ENCODE data around the gene AKAP8L. TPM values are rescaled to one million over a fixed set of nuclear protein-coding genes. Genes with fewer than 3 reads are reported as not detected.
A peak's percentile ranks its signal among the peaks of the same experiment; 100 is the strongest.

Gene AKAP8L
- total and polyA plus RNA-seq, 9 of the 15 experiments (the other 6 are each of a cell fraction or from before 2014, with no cell fraction given) = 2.4 to 116 (median 70.7) TPM

DNA sequence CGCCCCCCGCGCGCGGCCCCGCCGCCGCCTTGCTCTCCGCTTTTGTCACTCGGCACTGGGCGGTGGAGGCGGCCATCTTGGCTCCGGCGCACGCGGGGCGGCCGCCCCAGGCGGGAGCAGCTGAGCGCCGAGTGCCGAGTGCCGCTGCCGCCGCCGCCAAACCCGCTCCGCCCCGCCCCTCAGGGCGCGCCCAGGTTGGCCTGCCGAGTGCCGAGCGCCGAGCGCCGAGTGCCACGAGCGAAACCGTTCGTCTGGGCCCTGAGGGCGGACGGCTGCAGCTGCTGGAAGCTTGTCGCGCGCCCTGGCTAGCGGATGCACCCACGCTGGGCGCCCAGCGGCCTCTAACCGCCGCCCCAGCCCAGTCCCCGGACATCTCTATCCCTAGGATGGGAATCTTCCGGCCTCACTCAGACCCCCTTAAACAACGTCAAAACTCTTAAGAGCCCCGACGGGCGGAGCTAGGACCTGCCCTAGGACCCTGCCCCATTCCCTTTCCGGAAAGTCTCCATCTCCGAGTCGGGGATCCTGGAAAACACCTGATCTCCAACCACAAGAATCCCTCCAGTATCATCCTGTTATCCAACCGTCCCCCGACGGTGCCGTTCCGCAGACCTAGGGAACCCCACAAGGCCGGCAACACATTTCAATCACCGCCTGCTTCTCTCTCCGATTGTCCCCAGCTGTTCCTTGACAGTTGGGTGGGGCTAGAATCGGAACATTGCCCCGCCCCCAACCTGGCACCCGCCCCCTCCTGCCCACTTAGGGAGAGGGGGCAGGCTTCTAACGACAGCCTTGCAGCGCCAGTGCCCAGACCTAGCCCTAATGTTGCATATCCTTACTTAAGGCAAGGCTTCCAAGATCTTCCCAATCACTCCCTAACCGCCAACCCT, 14.1 kb upstream of the AKAP8L start (continued):
- TF ChIP-seq, protein P1, sequence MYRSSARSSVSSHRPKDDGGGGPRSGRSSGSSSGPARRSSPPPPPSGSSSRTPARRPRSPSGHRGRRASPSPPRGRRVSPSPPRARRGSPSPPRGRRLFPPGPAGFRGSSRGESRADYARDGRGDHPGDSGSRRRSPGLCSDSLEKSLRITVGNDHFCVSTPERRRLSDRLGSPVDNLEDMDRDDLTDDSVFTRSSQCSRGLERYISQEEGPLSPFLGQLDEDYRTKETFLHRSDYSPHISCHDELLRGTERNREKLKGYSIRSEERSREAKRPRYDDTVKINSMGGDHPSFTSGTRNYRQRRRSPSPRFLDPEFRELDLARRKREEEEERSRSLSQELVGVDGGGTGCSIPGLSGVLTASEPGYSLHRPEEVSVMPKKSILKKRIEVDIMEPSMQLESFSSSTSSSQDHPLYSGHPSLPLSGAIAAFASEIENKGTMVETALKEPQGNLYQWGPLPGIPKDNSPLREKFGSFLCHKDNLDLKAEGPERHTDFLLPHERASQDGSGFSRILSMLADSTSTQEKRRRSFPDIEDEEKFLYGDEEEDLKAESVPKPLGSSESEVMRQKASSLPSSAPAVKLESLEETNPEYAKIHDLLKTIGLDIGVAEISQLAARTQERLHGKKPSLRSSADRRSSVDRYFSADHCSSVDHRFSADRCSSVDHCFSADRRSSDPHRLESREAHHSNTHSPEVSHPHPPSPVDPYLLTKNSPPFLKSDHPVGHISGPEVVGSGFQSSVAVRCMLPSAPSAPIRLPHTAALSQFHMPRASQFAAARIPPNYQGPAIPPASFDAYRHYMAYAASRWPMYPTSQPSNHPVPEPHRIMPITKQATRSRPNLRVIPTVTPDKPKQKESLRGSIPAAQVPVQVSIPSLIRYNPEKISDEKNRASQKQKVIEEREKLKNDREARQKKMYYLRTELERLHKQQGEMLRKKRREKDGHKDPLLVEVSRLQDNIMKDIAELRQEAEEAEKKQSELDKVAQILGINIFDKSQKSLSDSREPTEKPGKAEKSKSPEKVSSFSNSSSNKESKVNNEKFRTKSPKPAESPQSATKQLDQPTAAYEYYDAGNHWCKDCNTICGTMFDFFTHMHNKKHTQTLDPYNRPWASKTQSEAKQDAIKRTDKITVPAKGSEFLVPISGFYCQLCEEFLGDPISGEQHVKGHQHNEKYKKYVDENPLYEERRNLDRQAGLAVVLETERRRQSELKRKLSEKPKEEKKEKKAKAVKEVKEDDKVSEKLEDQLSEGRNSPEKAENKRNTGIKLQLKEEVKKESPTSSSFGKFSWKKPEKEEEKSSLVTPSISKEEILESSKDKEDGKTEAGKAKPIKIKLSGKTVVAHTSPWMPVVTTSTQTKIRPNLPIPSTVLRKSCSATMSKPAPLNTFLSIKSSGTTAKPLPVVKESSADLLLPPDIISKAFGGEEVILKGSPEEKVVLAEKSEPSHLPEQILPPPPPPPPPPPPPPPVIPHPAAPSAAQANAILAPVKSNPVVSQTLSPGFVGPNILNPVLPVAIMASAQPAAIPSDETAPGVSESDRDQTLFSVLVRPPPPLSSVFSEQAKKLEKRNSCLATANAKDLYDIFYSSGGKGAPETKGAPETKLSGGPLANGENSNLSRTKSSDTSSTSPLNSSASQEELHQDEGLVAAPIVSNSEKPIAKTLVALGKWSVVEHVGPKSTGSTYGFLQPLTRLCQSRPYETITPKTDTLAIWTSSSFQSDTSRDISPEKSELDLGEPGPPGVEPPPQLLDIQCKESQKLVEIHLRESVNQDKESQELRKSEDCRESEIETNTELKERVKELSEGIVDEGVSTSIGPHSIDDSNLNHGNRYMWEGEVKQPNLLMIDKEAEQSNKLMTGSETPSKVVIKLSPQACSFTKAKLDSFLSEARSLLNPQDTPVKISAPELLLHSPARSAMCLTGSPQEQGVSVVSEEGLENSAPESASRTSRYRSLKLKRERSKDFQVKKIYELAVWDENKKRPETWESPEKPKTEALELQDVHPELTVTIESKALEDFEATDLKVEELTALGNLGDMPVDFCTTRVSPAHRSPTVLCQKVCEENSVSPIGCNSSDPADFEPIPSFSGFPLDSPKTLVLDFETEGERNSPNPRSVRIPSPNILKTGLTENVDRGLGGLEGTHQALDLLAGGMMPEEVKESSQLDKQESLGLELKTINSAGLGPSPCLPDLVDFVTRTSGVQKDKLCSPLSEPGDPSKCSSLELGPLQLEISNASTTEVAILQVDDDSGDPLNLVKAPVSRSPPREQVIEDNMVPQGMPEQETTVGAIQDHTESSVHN (IDR thresholded peaks at IDR 0.05; ENCODE audit: borderline replicate concordance in 1 of 2, low read depth in 1 of 2) = no peak
- TF ChIP-seq SMAD2 (IDR thresholded peaks at IDR 0.05; ENCODE audit: low read depth, low read length) (no peak), CHD2 (IDR thresholded peaks at IDR 0.05; ENCODE audit: low read depth, low read length) (0 out of 2 replicates have a peak, but pooled peaks have one; percentile 16), CBX2 (IDR thresholded peaks at IDR 0.05; ENCODE audit: insufficient read depth, low read length, poor library complexity, severe bottlenecking) (no peak), SP1 (CRISPR knock-in tag; IDR thresholded peaks at IDR 0.05) (peak; percentile 74), CAMTA2 (CRISPR knock-in tag; conservative IDR thresholded peaks at IDR 0.05) (no peak), JUN (IDR thresholded peaks at IDR 0.05; ENCODE audit: borderline replicate concordance, low read depth, low read length) (peak; percentile 47; the same call in 1 of the 2 replicates), JUN (CRISPR knock-in tag; IDR thresholded peaks at IDR 0.05; ENCODE audit: borderline replicate concordance) (no peak), HDAC1 (IDR thresholded peaks at IDR 0.05) (peak in 1 of 2 experiments; percentile 68; a peak in 1 of 4 replicates), MXI1 (IDR thresholded peaks at IDR 0.05; ENCODE audit: low read depth, low read length) (peak; percentile 39; the same call in 1 of the 2 replicates), FIP1L1 (IDR thresholded peaks at IDR 0.05; ENCODE audit: low read depth, low read length, poor library complexity, severe bottlenecking) (peak; percentile 67), KDM5B (IDR thresholded peaks at IDR 0.05; ENCODE audit: insufficient replicate concordance, low read depth, low read length) (peak; percentile 76), HCFC1 (IDR thresholded peaks at IDR 0.05; ENCODE audit: low read depth, low read length) (peak; percentile 83), ZNF197 (CRISPR knock-in tag; IDR thresholded peaks at IDR 0.05; ENCODE audit: low read depth) (no peak), PHF20 (IDR thresholded peaks at IDR 0.05; ENCODE audit: partially characterized antibody) (peak; percentile 77)
- TF ChIP-seq, protein P2, sequence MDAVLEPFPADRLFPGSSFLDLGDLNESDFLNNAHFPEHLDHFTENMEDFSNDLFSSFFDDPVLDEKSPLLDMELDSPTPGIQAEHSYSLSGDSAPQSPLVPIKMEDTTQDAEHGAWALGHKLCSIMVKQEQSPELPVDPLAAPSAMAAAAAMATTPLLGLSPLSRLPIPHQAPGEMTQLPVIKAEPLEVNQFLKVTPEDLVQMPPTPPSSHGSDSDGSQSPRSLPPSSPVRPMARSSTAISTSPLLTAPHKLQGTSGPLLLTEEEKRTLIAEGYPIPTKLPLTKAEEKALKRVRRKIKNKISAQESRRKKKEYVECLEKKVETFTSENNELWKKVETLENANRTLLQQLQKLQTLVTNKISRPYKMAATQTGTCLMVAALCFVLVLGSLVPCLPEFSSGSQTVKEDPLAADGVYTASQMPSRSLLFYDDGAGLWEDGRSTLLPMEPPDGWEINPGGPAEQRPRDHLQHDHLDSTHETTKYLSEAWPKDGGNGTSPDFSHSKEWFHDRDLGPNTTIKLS (IDR thresholded peaks at IDR 0.05; ENCODE audit: borderline replicate concordance, low read depth) = peak; percentile 85
